ENCODE results near the gene ATL2.
"Not testable (repeated sequence)": the region's sequence is repeated elsewhere in the genome, so short reads cannot be mapped to it uniquely, and the experiment has no call there.

The ATL2 gene

DNA sequence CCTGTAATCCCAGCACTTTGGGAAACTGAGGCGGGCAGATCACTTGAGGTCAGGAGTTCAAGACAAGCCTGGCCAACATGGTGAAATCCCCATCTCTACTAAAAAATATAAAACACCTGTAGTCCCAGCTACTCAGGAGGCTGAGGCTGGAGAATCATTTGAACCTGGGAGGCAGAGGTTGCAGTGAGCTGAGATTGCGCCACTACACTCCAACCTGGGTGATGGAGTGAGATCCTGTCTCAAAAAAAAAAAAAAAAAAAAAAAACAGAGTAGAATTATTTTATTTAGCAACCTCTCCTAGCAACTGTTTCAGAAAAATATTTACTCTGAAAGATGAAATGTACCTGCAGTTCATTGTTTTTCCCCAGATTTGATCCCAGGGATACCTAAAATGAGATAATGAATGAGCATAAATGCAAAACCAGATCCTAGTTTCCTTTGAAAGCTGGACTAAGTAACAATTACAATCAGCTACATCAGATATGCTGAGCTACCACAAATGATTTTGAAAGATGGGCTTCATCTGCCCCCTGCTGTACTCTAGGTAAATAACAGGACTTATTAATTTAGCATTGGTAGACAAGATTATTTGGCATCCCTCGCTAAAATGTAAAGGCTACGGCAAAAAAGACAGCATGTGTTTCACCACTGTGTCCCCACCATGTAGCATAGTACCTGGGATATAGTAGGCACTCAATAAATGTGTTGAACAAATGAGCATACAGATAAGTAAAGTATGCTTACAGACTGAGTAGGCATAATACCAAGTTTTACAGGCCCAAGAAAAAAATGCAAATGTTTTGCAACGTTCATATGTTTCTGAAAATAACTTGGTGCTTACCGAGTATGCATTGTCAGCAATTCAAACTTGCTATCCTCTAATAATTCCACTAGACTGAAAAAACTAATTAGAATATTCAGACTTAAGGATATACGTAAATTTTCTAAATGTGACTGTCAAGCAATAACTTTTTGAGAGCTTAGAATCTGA is 102.5 kb downstream of the ATL2 start:
- no peak for DNase-seq (ENCODE audit: low read depth)

DNA sequence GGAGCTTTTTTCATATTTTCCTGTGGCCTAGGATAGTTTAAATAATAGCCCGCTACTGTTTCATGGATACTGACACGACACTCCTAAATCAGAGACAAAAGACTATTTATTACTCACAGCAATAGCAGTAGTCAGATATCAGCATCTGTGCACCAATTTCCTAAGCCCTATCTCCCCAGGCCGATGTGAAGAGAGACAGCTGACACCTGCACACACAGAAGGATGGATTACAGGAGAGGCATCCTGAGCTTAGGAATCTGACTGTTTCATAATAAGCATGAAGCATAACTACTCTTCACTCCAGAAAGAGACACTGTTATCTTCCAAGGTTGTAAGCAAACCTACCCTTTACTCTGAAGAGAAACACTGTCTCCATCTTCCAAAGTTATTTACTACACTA is 105.4 kb downstream of the ATL2 start:
- no peak for DNase-seq (ENCODE audit: low read depth)

DNA sequence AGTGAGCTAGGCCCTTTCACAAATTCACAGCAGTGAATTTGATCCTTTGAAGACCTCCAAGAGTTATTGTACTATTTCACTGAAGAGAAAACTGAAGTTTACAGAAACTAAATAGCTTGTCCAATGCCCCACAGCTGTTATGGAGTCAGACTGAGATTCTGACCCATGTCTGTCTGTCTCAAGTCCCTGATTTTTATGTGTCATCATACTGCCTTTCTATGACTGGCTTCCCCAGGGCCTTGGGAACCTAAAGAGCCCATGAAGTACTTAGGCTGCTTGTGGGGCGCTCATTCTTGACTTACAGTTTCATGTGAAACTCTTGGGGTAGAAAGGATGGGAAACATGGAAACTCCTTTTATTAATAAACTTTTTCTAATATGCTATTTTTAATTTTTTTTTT is 107.7 kb downstream of the ATL2 start:
- no peak for DNase-seq (ENCODE audit: low read depth)

DNA sequence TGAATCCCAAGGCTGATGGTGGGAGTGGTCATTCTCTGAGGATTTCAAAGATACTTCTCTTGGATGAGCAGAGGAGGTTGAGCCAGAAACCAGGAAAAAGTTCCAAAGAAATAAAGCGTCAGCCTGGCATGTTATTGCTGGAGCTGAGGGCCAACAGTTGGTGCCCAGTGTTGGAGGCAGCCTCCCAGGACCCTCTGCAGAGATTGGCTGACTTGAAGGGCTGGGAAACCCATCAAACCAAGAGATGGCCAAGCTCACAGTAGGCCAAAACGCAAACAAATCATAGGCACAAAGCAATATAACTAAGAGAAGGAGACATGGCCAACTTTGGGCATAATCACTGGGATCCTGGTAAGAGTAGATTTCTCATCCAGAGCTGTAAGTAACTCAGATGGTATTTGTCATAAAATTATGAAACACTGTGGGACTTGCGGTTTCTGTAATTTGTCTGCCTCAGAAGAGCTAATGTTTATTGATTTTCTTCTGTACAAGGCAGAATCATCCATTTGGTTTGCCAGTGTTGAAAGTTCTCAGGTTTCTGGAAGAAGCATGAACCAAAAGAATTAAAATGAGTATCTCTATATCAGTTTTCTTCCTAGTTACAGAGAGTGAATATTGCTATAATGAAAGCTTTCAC is 108.3 kb downstream of the ATL2 start:
- DNase-seq (ENCODE audit: low read depth), result no peak

GRCh38 chr2:38268001-38268400 is 109.1 kb downstream of the ATL2 start:
- DNase-seq (ENCODE audit: low read depth), result no peak

DNA sequence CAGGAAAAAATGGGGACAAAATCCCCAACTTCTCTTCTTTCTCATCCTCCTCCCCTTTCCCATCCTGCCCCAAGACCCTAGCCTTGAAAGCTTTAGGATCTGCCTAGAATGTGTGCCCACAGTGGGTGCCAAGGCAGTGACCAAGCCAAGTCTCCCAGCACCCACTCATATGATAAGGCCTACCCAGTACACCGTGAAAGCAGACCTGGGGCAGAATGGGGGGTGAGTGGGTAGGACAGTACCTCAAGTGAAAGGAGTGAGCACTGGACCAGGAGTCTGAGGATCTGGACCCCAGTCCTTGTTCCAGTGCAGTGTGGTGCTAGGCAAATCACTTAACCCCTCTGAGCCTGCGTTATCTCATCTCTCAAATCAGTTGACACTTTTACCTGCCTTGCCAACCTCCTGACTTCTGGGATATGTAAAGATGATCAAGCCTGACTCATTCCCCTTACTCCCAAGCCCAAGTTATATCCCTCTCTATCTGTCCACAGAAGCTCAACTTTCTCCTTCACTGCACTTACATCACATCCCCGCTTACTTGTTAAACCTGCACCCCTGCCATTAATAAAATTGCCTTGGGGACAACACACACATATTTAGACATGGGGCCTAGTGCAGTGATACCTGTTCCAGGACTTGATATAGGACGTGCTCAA is 109.7 kb downstream of the ATL2 start:
- DNase-seq (ENCODE audit: low read depth), result no peak

DNA sequence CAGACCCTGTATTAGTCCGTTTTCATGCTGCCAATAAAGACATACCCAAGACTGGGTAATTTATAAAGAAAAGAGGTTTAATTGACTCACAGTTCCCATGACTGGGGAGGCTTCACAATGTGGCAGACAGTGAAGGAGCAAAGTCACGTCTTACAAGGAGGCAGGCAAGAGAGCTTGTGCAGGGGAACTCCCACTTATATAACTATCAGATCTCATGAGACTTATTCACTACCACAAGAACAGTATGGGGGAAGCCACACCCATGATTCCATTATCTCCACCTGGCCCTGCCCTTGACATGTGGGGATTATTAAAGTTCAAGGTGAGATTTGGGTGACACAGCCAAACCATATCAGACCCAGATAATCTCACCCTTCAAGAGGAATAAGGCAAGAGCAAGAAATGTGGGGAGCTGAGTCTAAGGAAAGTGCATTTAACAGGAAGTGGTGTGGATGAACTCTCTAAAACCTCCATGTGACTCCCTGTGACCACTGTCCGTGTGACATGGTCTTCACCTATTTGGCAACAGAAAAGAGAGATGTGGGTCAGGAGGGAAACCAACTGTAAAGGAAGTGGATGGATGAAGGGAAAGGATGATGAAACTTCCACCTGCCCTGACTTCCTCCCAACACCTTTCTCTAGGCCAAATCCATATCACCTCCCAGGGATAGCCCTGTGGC is 110.6 kb downstream of the ATL2 start:
- DNase-seq (ENCODE audit: low read depth), result no peak

- DNase-seq (ENCODE audit: low read depth), result no peak
These were observed 111.6 kb downstream of the ATL2 start for GRCh38 chr2:38265461-38265860.

GRCh38 chr2:38264396-38265221 is 112.5 kb downstream of the ATL2 start:
- DNase-seq (ENCODE audit: low read depth), result no peak

DNA sequence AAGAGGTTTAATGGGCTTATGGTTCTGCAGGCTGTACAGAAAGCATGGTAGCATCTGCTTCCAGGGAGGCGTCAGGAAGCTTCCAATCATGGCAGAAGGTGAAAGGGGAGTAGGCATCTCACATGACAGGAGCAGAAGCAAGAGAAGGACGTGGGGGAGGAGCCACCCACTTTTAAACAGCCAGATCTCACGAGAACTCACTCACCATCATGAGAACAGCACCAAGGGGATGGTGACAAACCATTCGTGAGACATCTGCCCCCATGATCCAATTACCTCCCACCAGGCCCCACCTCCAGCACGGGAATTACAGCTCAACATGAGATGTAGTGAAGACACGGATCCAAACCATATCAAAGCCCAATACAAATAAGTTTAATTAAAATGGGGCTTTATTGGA is 113.8 kb downstream of the ATL2 start:
- DNase-seq (ENCODE audit: low read depth), result no peak

GRCh38 chr2:38262069-38262871 is 114.8 kb downstream of the ATL2 start:
- no peak for DNase-seq (ENCODE audit: low read depth)

DNA sequence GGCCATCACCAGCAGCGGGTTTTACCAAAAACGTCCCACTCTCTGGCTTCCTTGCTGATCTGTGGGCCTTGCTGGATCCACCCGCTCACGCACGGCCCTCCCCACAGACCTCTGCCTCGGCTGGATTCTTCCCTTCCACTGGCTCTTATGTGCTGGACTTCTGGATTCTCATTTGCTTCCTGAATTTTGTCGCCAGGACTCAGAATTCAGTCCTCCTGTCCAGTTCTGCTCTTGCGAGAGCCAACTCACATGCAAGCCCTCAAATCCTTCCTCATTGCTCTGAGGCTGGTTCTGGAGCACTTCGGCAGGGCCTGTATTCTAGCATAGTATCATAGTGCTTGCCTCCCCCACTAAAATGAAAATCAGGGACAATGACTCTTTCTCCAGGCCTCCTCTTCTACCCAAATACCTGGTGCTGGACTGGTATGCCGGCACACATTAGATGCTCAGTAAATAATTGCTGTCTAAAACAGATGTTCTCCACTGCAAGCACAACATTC is 115.5 kb downstream of the ATL2 start:
- no peak for DNase-seq (ENCODE audit: low read depth)

- DNase-seq (ENCODE audit: low read depth), result no peak
These were observed 116.1 kb downstream of the ATL2 start for GRCh38 chr2:38260972-38261371.

GRCh38 chr2:38260469-38260868 is 116.6 kb downstream of the ATL2 start:
- DNase-seq (ENCODE audit: low read depth), result no peak

DNA sequence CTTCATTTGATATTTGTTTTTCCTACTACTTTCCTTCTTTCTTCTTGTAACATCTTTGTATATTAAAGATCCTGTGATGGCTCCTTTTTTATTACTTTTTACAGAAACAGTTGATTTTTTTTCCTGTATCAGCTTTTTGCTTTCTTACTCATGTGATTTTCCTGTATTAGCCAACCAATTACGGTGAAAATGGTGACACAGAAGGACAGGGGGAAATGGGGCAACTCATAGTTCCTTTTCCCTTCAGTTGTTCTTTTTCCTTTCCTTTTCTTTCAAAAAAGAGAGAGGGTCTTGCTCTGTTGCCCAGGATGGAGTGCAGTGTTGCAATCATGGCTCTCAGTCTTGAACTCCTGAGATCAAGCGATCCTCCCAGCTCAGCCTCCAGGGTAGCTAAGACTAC is 117.8 kb downstream of the ATL2 start:
- no peak for DNase-seq (ENCODE audit: low read depth)

DNA sequence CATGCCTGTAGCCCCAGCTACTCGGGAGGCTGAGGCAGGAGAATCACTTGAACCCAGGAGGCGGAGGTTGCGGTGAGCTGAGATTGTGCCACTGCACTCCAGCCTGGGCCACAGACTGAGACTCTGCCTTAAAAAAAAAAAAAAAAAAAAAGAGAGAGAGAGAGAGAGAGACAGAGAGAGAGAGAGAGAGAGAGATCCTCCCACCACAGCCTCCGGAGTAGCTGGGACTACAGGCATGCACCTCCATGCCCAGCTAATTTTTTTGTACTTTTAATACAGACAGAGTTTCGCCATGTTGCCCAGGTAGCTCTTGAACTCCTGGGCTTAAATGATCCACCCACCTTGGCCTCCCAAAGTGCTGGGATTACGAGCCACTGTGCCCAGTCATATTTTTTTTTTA is 119.4 kb downstream of the ATL2 start:
- DNase-seq (ENCODE audit: low read depth), result not testable (repeated sequence)

GRCh38 chr2:38256610-38257009 is 120.5 kb downstream of the ATL2 start:
- no peak for DNase-seq (ENCODE audit: low read depth)

GRCh38 chr2:38255211-38255610 is 121.9 kb downstream of the ATL2 start:
- no peak for DNase-seq (ENCODE audit: low read depth)

GRCh38 chr2:38254796-38255195 is 122.3 kb downstream of the ATL2 start:
- no peak for DNase-seq (ENCODE audit: low read depth)

GRCh38 chr2:38251940-38252339 is 125.1 kb downstream of the ATL2 start:
- no peak for DNase-seq (ENCODE audit: low read depth)
